HG02981 (cell line): Measurements from ENCODE around the gene GAL3ST3.
A peak's percentile ranks its signal among the peaks of the same experiment; 100 is the strongest.
"Not testable (repeated sequence)": the region's sequence is repeated elsewhere in the genome, so short reads cannot be mapped to it uniquely, and the experiment has no call there.

Experiments
- ATAC-seq: cut with Tn5 transposase; IDR thresholded peaks from one replicate; pipeline ENCODE4 v1.9.1; 2021; ENCODE audit warnings: mild to moderate bottlenecking, moderate library complexity; ENCODE audit not compliant: unreplicated experiment

Gene GAL3ST3

GRCh38 chr11:66014804-66015453, 34.0 kb downstream of the GAL3ST3 start:
- ATAC-seq = no peak

GRCh38 chr11:66013762-66014100, 35.2 kb downstream of the GAL3ST3 start:
- ATAC-seq = no peak

DNA sequence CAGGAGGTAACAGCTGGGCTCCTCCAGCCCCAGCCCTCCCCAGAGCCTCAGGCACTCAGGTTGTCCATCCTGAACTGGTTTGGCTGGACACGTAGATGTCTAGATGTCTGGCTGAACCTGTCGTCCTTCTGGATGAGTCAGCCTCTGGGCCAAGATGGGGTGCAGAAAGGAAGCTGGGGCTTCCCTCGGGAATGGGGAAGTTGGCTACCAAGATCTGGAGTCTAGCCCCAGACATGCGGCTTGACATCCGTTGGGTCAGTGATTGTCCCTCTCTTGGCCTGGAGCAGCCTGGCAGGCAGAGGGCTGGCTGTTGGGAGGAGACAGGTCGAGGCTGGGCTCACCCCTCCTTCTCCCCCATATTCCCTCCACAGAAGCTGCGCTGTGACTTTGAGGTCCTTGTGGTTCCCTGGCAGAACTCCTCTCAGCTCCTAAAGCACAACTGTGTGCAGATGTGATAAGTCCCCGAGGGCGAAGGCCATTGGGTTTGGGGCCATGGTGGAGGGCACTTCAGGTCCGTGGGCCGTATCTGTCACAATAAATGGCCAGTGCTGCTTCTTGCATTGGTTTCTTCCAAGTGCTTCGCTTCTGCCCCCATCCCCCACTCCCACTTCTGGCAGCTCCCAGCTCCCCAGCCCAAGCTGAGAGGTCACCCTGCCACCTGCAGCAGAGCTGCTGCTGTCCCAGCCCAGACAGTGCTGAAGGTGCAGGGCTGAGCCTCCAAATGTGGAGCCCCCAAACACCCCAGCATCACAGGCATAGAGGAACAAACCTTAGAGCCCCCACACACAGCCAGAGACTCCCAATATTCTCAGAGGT, 35.8 kb downstream of the GAL3ST3 start:
- no peak for ATAC-seq

- ATAC-seq = no peak
Observed at GRCh38 chr11:66012371-66012945, 36.5 kb downstream of the GAL3ST3 start.

DNA sequence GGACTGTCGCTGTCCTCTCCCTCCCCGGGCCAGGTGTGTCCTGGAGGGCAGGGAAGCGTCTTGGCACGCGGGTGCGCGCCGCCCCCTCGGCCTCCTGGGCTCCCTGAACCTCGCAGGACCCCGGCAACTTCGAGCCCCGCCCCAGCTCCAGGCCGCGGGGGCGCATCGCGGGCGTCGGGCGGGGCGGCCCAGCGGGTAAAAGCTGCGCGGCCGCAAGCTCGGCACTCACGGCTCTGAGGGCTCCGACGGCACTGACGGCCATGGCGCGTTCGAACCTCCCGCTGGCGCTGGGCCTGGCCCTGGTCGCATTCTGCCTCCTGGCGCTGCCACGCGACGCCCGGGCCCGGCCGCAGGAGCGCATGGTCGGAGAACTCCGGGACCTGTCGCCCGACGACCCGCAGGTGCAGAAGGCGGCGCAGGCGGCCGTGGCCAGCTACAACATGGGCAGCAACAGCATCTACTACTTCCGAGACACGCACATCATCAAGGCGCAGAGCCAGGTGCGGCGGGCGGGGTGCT, 37.1 kb downstream of the GAL3ST3 start, which contains the start of gene CST6:
Gene CST6, plus strand, starts transcription at position 224 of the 519 bp plus-strand sequence. Its CDS starts 37 bp downstream, at position 261.
- no peak for ATAC-seq

DNA sequence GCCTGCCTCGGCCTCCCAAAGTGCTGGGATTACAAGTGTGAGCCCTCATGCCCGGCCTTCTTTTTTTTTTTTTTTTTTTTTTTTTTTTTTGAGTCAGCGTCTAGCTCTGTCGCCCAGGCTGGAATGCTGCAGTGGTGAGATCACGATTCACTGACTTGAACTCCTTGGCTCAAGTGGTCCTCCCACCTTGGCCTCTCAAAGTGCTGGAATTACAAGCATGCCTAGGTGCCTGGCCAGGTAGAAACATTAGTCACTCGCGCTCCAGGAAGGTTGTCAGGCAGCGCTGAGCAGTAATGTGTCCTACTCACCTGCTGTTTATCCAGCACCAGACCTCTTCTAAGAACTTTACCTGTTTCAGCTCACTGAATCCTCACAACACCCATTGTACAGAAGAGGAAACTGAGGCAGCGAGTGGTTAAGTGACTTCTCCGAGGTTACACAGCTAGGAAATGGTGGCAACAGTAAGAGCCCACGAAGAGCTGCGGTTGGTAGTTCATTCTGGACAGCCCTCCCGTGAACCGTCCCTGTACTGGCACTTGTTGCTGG, 37.6 kb downstream of the GAL3ST3 start:
- ATAC-seq = no peak

GRCh38 chr11:66010036-66010435, 38.9 kb downstream of the GAL3ST3 start:
- not testable (repeated sequence) for ATAC-seq

- ATAC-seq = no peak
Observed at GRCh38 chr11:66008468-66009101, 40.4 kb downstream of the GAL3ST3 start.

DNA sequence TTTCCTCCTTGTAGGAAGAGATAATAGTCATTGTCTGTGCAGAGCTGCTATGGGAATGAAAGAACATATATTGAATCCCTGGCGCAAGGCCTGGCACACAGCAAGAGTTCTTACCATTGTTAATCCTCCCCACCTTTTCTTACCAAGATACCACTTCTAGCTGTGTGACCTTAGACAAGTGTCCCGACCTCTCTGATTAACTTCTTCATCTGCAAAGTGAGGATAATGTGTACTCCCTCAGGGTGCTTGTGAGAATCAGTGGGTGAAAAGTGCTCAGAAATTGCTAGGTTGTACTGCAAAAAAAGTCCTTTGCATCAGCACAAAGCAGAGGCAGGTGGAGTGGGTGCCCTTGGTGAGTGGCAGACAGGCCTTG, 40.9 kb downstream of the GAL3ST3 start:
- no peak for ATAC-seq

- no peak for ATAC-seq
Observed at GRCh38 chr11:66007201-66007634, 41.7 kb downstream of the GAL3ST3 start.

DNA sequence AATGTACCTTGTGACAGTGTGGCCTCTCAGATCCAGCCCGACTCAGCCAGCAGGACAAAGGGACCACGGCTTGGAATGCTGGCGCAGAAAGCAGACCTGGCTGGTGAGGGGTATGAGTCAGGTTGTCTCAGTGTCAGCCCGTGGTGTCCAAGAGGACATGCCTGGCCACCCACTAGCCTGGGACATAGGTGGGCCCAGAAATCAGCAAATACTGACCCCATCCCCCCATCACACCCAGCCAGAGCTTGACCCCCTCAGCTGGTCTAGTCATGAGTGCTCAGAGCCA, 42.1 kb downstream of the GAL3ST3 start:
- no peak for ATAC-seq

DNA sequence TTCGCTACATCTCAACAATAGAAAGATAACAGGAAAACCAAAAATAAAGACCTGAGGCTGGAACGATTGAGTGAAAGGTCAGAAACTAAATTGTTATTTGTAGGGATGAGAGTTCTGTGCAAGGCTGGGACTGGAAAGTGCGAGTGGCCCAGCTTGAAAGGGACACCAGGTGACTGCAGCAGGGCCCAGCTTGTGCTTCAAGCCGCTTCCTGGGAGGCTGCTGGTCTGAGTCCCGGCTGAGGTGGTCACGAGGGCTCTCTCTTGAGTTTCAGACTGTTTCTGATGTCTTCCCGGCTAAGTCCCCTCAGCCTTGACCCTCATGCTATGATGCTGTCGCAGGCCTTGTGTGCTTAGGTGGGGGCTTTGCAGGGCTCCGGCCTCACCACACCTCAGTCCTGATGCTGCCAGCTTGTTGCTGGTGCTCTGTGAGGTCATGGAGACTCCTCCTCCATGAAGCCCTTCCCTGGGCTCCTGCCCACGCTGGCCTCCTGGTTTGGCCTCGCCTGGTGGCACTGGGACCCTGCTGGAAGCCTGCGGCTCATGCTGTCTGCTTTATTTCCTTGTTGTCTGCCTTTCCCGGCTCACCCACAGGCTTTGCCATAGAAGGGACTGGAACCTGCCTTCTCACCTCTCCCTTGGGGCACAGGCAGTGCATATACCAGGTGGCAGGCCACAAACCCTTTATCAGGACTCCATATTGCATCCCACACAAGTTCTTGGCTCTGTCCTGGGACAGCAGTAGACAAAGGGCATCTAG, 42.6 kb downstream of the GAL3ST3 start:
- ATAC-seq = no peak

GRCh38 chr11:66004186-66004585, 44.8 kb downstream of the GAL3ST3 start:
- no peak for ATAC-seq

DNA sequence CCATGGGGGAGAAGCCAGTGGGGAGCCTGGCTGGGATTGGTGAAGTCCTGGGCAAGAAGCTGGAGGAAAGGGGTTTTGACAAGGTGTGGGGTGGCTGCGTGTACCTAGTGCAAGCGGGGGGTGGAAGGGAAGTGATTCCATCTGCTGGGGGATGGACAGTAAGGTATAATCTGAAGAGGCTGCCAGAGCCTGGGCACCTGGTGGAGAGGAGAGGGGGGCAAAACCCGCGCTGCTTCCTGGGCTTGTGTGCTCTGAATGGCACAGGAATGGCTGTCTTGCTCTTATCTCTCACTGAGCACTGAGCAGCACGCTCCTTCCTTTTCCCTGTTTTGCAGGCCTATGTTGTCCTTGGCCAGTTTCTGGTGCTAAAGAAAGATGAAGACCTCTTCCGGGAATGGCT, 45.7 kb downstream of the GAL3ST3 start:
- ATAC-seq = no peak

- peak; percentile 36 for ATAC-seq
Observed at GRCh38 chr11:66002648-66003225, 46.2 kb downstream of the GAL3ST3 start.

DNA sequence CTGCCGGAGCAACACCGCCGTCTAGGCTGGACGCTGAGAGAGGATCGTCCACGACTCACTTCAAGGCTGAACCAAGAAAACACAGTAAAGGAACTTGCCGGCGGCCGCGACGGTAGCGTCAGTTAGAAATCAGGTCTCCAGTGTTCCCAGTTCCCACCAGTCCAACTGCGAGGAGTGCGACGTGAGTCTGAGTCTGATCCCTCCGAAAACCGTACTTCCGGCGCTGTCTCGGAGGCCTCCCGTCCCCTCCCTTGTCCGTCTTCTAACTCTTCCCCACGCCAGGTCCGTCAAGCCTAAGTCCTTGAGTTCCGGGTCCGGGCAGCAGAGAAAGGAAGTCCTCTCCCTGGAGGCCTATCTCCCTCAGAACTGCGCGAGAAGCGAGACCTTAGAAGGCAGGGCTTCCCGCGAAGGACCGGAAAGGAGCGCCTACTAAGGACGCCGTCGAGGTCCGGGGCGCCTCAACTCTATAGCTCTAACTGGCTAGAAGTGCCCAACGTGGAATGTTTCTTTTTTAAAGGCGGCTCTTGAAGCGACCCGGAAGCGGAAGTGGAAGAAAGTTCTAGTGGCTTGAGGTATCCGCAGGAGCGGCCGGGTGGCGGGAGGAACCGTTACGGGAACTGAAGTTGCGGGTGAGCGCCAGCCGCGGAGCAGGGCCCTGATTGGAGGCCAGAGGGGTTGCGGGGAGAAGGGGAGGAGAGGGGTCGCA, 46.9 kb downstream of the GAL3ST3 start, which contains the start of the genes BANF1 and EIF1AD:
Gene BANF1, plus strand, starts transcription at position 562 of the 706 bp plus-strand sequence. CDS start 748 bp downstream, outside the sequence.
Gene EIF1AD, minus strand, starts transcription at position 216 of the 706 bp plus-strand sequence. CDS start 1,768 bp downstream, outside the sequence.
- peak; percentile 85 for ATAC-seq

DNA sequence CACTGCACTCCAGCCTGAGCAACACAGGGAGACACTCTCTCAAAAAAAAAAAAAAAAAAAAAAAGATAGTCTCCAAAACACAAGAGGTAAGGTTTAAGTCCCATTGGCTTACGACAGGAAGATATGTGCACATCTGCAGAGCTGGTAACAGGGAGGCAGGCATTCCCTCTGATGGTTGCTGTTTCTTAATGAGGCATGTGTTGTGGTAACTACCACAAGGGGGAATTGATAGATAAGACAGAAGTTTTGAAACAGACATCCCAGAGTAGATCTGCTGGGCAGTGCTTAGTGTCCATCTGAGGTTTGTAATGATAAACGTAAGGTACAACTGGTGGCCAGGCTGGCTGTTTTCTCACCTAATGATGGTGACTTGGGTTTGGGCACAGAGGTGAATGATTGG, 51.7 kb downstream of the GAL3ST3 start:
- no peak for ATAC-seq

GRCh38 chr11:65992056-65992455, 56.9 kb downstream of the GAL3ST3 start:
- no peak for ATAC-seq
